SK-N-SH treated with all-trans-retinoic acid at 6 μM for 48 hours (cell line): ENCODE measurements around the gene TET2.

Source experiments
- ATAC-seq: fragments of 200-7000 bp; cut with Tn5 transposase; 3 replicates; pipeline ENCODE4 v1.9.1; 2020; ENCODE audit warnings: mild to moderate bottlenecking, moderate library complexity
- ARNTL ChIP-seq: fragments of 450-650 bp; formaldehyde crosslinking; IDR thresholded peaks from 2 replicates; pipeline ENCODE4 v1.5.0; 2020; ENCODE audit warnings: low read depth, mild to moderate bottlenecking, moderate library complexity, borderline replicate concordance
- CREB5 ChIP-seq: fragments of 250-450 bp; sonication (Bioruptor Pico); IDR thresholded peaks from 2 replicates; pipeline ENCODE4 v1.5.1; 2020; ENCODE audit warnings: low read depth, mild to moderate bottlenecking, moderate library complexity
- CSDC2 ChIP-seq: fragments of 250-450 bp; sonication (Bioruptor Pico); IDR thresholded peaks from 2 replicates; pipeline ENCODE4 v1.5.0; 2020; ENCODE audit warnings: mild to moderate bottlenecking, moderate library complexity
- CSRNP3 ChIP-seq: fragments of 250-450 bp; sonication (Bioruptor Pico); IDR thresholded peaks from 2 replicates; pipeline ENCODE4 v1.5.1; 2021; ENCODE audit warnings: mild to moderate bottlenecking, moderate library complexity
- ESRRG ChIP-seq: fragments of 250-450 bp; sonication (Bioruptor Pico); IDR thresholded peaks from 2 replicates; pipeline ENCODE4 v1.6.1; 2021; ENCODE audit warnings: mild to moderate bottlenecking
- GLIS3 ChIP-seq: fragments of 250-450 bp; sonication (Bioruptor Pico); IDR thresholded peaks from 2 replicates; pipeline ENCODE4 v1.5.0; 2020; ENCODE audit warnings: mild to moderate bottlenecking, moderate library complexity
- ISL1 ChIP-seq: fragments of 250-450 bp; sonication (Bioruptor Pico); IDR thresholded peaks from 2 replicates; pipeline ENCODE4 v2.1.2; 2022; ENCODE audit warnings: mild to moderate bottlenecking, moderate library complexity
- OSR1 ChIP-seq: fragments of 250-450 bp; sonication (Bioruptor Pico); IDR thresholded peaks from 2 replicates; pipeline ENCODE4 v1.8.0; 2022; ENCODE audit warnings: moderate library complexity, mild to moderate bottlenecking, inconsistent platforms
- PATZ1 ChIP-seq: fragments of 250-450 bp; sonication (Bioruptor Pico); IDR thresholded peaks from 2 replicates; pipeline ENCODE4 v1.8.0; 2020; ENCODE audit warnings: mild to moderate bottlenecking, moderate library complexity, borderline replicate concordance
- POU6F1 ChIP-seq: fragments of 250-450 bp; sonication (Bioruptor Pico); IDR thresholded peaks from 2 replicates; pipeline ENCODE4 v1.8.0; 2021; ENCODE audit warnings: low read depth, mild to moderate bottlenecking, moderate library complexity, borderline replicate concordance
- PPARA ChIP-seq: fragments of 250-450 bp; sonication (Bioruptor Pico); IDR thresholded peaks from 2 replicates; pipeline ENCODE4 v1.5.0; 2020; ENCODE audit warnings: mild to moderate bottlenecking, borderline replicate concordance
- RARB ChIP-seq: fragments of 250-450 bp; sonication (Bioruptor Pico); IDR thresholded peaks from 2 replicates; pipeline ENCODE4 v1.8.0; 2021; ENCODE audit warnings: mild to moderate bottlenecking, moderate library complexity
- SNAI2 ChIP-seq: fragments of 250-450 bp; sonication (Bioruptor Pico); IDR thresholded peaks from 2 replicates; pipeline ENCODE4 v1.5.0; 2020; ENCODE audit warnings: mild to moderate bottlenecking, moderate library complexity
- TCF4 ChIP-seq: fragments of 250-450 bp; sonication (Bioruptor Pico); IDR thresholded peaks from 2 replicates; pipeline ENCODE4 v1.8.0; 2021; ENCODE audit warnings: mild to moderate bottlenecking, moderate library complexity, borderline replicate concordance
- TOX ChIP-seq: fragments of 250-450 bp; sonication (Bioruptor Pico); IDR thresholded peaks from 2 replicates; pipeline ENCODE4 v1.8.0; 2021; ENCODE audit warnings: mild to moderate bottlenecking, moderate library complexity, borderline replicate concordance
- ZC3H10 ChIP-seq: fragments of 250-450 bp; sonication (Bioruptor Pico); IDR thresholded peaks from 2 replicates; pipeline ENCODE4 v1.5.1; 2021; ENCODE audit warnings: mild to moderate bottlenecking, moderate library complexity
- ZFP3 ChIP-seq: fragments of 250-450 bp; sonication (Bioruptor Pico); IDR thresholded peaks from 2 replicates; pipeline ENCODE4 v1.5.0; 2020; ENCODE audit warnings: mild to moderate bottlenecking, moderate library complexity
- ZFP30 ChIP-seq: fragments of 450-650 bp; formaldehyde crosslinking; IDR thresholded peaks from 2 replicates; pipeline ENCODE4 v1.5.0; 2022; ENCODE audit warnings: mild to moderate bottlenecking, moderate library complexity
- ZNF565 ChIP-seq: fragments of 450-650 bp; formaldehyde crosslinking; conservative IDR thresholded peaks from 2 replicates; pipeline ENCODE4 v1.5.0; 2020; ENCODE audit warnings: low read depth, mild to moderate bottlenecking, moderate library complexity
- ZNF8 ChIP-seq: fragments of 450-650 bp; formaldehyde crosslinking; IDR thresholded peaks from 2 replicates; pipeline ENCODE4 v1.5.0; 2020; ENCODE audit warnings: mild to moderate bottlenecking, moderate library complexity

The TET2 gene

GRCh38 chr4:105327956-105328355, 181.3 kb downstream of the TET2 start:
- no peak for ATAC-seq
- TF ChIP-seq PATZ1: no peak
- TF ChIP-seq ZC3H10: no peak
- no peak for TF ChIP-seq SNAI2 (CRISPR knock-in tag)
- no peak for TF ChIP-seq TOX
- TF ChIP-seq ZFP30 (CRISPR knock-in tag): no peak
- no peak for TF ChIP-seq ZNF565
- TF ChIP-seq ESRRG: no peak
- TF ChIP-seq ZFP3 (CRISPR knock-in tag): no peak
- no peak for TF ChIP-seq ARNTL
- TF ChIP-seq CSDC2: no peak
- TF ChIP-seq ZNF8 (CRISPR knock-in tag): no peak
- no peak for TF ChIP-seq ISL1 (CRISPR knock-in tag)
- TF ChIP-seq OSR1: no peak
- no peak for TF ChIP-seq PPARA (CRISPR knock-in tag)
- TF ChIP-seq, all 23 proteins: peak for 0

GRCh38 chr4:105329081-105329480, 182.4 kb downstream of the TET2 start:
- ATAC-seq: no peak
- TF ChIP-seq ZC3H10 (no peak), SNAI2 (CRISPR knock-in tag) (no peak), CSDC2 (no peak), GLIS3 (CRISPR knock-in tag) (no peak), ZNF8 (CRISPR knock-in tag) (no peak), ISL1 (CRISPR knock-in tag) (no peak), ARNTL (no peak), POU6F1 (CRISPR knock-in tag) (no peak), PPARA (CRISPR knock-in tag) (no peak), ZFP30 (CRISPR knock-in tag) (no peak), RARB (no peak), TCF4 (CRISPR knock-in tag) (no peak), ZFP3 (CRISPR knock-in tag) (no peak), OSR1 (no peak), CSRNP3 (no peak), CREB5 (no peak)
- TF ChIP-seq, all 23 proteins: peak for 0
